Nephron progenitor cell (in vitro differentiated cells): ENCODE data around the gene IQGAP2.

Source experiments
- DNase-seq: peaks from one replicate; pipeline ENCODE4 v3.0.0; 2021
- H3K27ac Mint-ChIP-seq: 2 replicates; pipeline ENCODE4 v1.8.0; 2021; ENCODE audit warnings: mild to moderate bottlenecking, moderate library complexity, mixed read lengths
- H3K27me3 Mint-ChIP-seq: 2 replicates; pipeline ENCODE4 v1.8.0; 2021; ENCODE audit warnings: mild to moderate bottlenecking, low read depth, mixed read lengths; ENCODE audit not compliant: poor library complexity
- H3K36me3 Mint-ChIP-seq: 2 replicates; pipeline ENCODE4 v1.8.0; 2021; ENCODE audit warnings: low read depth, mixed read lengths
- H3K4me1 Mint-ChIP-seq: 2 replicates; pipeline ENCODE4 v1.8.0; 2021; ENCODE audit warnings: mixed read lengths
- H3K4me3 Mint-ChIP-seq: 2 replicates; pipeline ENCODE4 v1.8.0; 2021; ENCODE audit warnings: mild to moderate bottlenecking, moderate library complexity, mixed read lengths
- H3K9me3 Mint-ChIP-seq: 2 replicates; pipeline ENCODE4 v1.8.0; 2021; ENCODE audit warnings: mild to moderate bottlenecking, moderate library complexity, mixed read lengths
- CTCF ChIP-seq: fragments of 200-600 bp; sonication (generic); IDR thresholded peaks from 2 replicates; pipeline ENCODE4 v1.5.0; 2021; ENCODE audit warnings: antibody characterized with exemption

The IQGAP2 gene

GRCh38 chr5:76470976-76471375 is 67.9 kb downstream of the IQGAP2 start:
- H3K36me3 Mint-ChIP-seq, result peaks cover 59% of the 10 kb centered on the region
- no peak for TF ChIP-seq CTCF
- no peak overlapping the region for H3K27ac Mint-ChIP-seq
- H3K4me3 Mint-ChIP-seq, result no peak overlapping the region
- peaks cover 14% of the 10 kb centered on the region for H3K9me3 Mint-ChIP-seq
- DNase-seq, result no peak
- H3K4me1 Mint-ChIP-seq, result peaks cover 26% of the 10 kb centered on the region
- H3K27me3 Mint-ChIP-seq, result no peaks in the 10 kb centered on the region

- Mint-ChIP-seq H3K9me3 (peaks cover 14% of the 10 kb centered on the region), H3K27me3 (no peaks in the 10 kb centered on the region), H3K4me3 (no peak overlapping the region), H3K4me1 (peaks cover 30% of the 10 kb centered on the region), H3K27ac (no peak overlapping the region), H3K36me3 (peaks cover 54% of the 10 kb centered on the region)
- TF ChIP-seq CTCF, result no peak
- DNase-seq, result no peak
Measured at GRCh38 chr5:76471406-76471805, 68.3 kb downstream of the IQGAP2 start.

- H3K4me3 Mint-ChIP-seq, result no peak overlapping the region
- no peaks in the 10 kb centered on the region for H3K27me3 Mint-ChIP-seq
- H3K36me3 Mint-ChIP-seq, result peaks cover 51% of the 10 kb centered on the region
- peaks cover 34% of the 10 kb centered on the region for H3K4me1 Mint-ChIP-seq
- DNase-seq, result no peak
- no peak overlapping the region for H3K27ac Mint-ChIP-seq
- H3K9me3 Mint-ChIP-seq, result peaks cover 14% of the 10 kb centered on the region
- TF ChIP-seq CTCF, result no peak
Measured at GRCh38 chr5:76471987-76472334, 68.9 kb downstream of the IQGAP2 start.

GRCh38 chr5:76472335-76473008 is 69.4 kb downstream of the IQGAP2 start:
- peaks cover 14% of the 10 kb centered on the region for H3K9me3 Mint-ChIP-seq
- peaks cover 34% of the 10 kb centered on the region for H3K4me1 Mint-ChIP-seq
- no peak overlapping the region for H3K4me3 Mint-ChIP-seq
- no peak overlapping the region for H3K27ac Mint-ChIP-seq
- H3K36me3 Mint-ChIP-seq, result peaks cover 49% of the 10 kb centered on the region
- no peak for DNase-seq
- TF ChIP-seq CTCF, result no peak
- no peaks in the 10 kb centered on the region for H3K27me3 Mint-ChIP-seq

GRCh38 chr5:76473009-76473336 is 69.9 kb downstream of the IQGAP2 start:
- Mint-ChIP-seq H3K4me3 (no peak overlapping the region), H3K9me3 (peaks cover 14% of the 10 kb centered on the region), H3K27me3 (no peaks in the 10 kb centered on the region)

More at GRCh38 chr5:76473009-76473336, 69.9 kb downstream of the IQGAP2 start:
- peaks cover 34% of the 10 kb centered on the region for H3K4me1 Mint-ChIP-seq
- DNase-seq, result no peak
- no peak overlapping the region for H3K27ac Mint-ChIP-seq
- no peak for TF ChIP-seq CTCF
- H3K36me3 Mint-ChIP-seq, result peaks cover 46% of the 10 kb centered on the region
